T-helper 2 cell treated with Interferon-gamma antibody and Interleukin-4, amounts not matched to agents 100 ng/mL and 5 ng/mL, for 36 hours (primary cell): ENCODE data around the gene S100Z. TPM values are rescaled to one million over a fixed set of nuclear protein-coding genes. Genes with fewer than 3 reads are reported as not detected.

Source experiments
- intact Hi-C: fragments of 100-400 bp; cut with micrococcal nuclease; formaldehyde crosslinking; loops from one replicate; pipeline ENCODE4 v1.15.1; 2023
- total RNA-seq: library from RNA; stranded (reverse); gene quantifications from 2 replicates; pipeline ENCODE4 v1.2.3, GENCODE V29; 2022

The S100Z gene
- total RNA-seq, 1 donor from 2014 or later: 1.7 TPM

DNA sequence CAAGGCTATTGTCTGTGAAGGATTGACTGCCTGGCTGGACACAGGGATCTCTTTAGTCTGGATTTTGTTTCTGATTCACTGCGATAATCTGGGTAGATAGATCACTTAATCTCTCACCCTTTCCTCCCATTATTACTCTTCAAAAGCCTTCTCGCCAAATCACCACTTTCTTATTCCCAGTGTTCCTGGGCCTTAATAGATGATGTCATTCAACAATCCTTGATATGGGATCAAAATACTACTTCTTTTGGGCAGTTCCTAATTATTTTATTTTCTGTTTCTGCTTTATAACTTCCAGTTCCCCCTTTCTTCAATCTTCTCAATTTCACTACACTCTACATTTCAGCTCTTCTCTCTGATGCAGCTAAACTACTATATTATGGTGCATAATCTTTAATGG, 96.3 kb downstream of the S100Z start:
- intact Hi-C loops: no loop called here

DNA sequence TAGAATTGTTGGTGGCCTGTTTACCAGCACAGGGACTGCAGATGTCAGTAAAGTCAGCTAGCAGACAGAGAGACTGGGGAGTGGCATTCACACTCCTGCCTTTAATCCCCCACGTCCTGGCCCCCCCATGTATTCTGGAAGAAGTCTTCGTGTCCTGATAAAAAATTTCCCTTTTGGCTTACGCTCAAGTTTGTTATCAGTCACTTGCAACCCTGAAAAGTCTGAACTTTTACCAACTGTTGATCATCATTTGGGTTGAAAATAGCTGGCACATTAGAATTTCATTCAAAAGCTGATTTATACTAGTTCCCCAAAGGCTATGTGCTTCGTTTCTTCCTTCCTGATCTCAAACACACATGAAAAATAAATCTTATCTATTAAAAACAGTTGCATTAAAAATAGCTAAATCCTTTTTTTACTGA, 97.3 kb downstream of the S100Z start:
- intact Hi-C loops: no loop called here

DNA sequence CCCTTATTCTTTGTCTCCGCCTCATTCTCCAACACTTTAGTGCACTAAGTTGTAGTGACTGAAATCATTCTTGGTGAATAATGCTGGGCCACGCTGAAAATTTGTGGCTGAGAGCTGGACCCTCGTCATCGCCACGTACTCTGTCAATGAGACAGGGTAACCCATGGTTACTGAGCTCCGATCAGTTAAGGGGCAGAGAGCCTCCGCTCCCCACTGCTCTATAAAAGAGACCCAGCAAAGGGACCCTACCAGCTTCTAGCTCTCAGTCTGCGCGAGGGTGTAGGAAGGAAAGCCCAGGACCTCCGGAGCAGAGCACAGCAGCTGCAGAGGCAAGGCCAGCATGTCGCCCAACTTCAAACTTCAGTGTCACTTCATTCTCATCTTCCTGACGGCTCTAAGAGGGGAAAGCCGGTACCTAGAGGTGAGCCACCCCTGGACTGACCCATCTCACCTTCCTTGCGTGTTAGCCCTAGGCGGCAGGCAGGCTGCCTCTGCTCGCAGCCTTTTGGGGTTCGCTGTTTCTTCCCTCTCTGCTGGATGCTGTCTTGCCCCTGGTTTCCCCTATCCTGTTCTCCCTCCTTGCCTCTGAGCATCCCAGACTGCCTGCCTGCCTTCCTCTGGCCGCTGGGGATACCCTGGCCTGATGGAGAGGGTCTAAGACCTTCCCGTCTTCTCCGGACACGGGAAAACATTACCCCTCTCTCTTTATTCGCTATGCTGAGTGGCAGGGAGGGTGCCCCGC, 103.2 kb downstream of the S100Z start, which contains the start of gene CRHBP:
TSS of gene CRHBP (plus strand) at position 251 of the 742 bp plus-strand sequence. CDS start at position 341, 90 bp downstream.
- intact Hi-C loops: no loop called here

DNA sequence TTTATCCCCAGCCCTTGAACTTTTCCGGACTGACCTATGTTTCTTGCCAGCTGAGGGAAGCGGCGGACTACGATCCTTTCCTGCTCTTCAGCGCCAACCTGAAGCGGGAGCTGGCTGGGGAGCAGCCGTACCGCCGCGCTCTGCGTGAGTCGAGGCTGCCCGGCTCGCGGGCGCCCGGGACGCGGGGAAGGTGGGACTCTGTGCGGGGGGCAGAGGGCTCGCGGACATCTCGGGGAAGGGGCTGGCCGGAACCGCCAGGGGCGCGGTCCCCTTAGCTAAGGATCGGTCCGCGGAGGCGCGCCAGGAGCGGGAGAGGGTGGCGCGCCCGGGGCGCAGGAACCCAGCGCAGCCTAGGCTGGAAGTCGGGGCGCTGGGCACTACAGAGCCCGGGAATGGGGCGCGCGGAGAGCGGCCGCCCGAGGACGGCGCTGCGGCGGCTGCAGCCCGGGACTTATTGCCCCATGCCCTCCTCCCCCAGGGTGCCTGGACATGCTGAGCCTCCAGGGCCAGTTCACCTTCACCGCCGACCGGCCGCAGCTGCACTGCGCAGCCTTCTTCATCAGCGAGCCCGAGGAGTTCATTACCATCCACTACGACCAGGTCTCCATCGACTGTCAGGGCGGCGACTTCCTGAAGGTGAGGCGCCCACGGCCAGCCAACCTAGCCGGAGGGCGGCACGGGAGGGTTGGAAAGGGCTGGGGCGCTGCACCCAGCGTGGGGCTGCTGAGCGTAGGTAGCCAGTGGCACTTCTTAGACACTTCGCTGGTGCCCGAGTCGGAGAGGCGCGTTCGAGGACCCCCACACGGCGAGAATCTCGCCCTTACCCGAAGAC, 104.0 kb downstream of the S100Z start:
- intact Hi-C loops: no loop called here

DNA sequence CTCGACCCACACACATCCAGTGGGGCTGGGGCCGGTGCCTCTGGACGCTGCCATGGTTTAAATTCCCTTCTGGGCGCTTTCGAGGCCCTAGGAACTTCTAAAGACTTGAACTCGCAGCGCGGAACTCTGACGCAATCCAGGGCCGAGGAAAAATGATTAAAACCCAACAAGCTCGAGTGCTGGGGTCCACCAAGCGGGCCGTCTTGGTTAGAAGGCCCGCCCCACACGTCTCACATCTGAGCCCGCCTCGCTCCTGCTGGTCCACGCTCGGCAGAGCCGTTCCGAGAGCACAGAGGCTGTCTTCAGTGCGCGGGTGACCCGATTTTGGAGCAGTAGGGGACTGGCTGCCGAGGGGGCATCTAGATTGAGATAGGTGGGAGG, 104.6 kb downstream of the S100Z start:
- intact Hi-C loops: no loop called here

DNA sequence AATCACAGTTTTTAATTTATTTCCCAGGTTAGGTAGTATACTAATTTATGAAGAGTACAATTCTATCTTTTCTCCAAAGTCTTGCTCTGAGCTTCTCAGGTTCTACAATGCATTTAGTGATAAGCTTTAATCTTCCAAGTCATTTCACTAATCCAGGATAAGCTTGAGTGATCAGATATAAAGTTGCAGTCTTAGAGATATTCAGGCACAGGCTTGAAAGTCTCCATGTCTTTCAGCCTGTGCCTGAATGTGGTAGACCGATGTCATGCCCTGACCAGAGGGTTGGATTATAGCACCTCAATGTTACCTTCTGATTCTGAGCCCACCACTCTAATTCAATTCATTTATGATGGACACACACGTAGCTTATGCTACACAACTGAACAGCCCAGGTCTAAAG, 106.2 kb downstream of the S100Z start:
- intact Hi-C loops: no loop called here

DNA sequence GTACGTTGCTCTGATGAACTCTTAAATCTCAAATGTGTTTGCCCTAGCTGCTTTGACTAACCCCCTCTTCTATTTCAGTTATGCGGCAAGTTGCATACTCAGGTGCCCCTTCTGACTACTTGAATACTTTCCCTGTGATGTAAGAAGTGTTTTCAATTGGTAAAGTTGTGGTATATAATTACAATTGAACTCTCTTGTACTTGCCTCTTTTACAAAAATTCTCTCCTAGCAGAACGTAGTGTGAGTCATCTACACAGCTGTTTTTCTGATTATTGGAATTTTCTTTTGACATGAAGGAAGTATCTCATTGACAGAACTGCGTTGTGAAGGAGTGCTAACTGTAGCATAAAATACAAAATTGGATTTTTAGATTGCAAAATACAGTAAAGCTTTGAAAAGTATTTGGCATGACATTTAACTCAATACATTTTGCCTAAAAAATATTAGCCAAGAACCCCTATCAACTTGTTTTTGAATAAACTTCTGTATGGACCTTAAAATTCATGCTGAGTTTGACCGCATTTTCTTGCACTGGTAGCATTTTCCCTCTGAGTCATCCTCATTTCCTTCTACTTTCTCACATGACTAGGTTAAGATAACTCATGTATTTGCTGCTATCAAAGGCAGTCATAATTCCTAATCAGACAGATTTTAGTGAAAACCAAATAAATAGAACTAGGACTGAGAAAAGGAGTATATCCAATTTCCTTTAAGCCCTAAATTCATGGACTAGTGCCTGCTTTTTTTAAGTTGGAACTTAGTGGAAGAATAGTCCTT, 109.4 kb downstream of the S100Z start:
- intact Hi-C loops: no loop called here

DNA sequence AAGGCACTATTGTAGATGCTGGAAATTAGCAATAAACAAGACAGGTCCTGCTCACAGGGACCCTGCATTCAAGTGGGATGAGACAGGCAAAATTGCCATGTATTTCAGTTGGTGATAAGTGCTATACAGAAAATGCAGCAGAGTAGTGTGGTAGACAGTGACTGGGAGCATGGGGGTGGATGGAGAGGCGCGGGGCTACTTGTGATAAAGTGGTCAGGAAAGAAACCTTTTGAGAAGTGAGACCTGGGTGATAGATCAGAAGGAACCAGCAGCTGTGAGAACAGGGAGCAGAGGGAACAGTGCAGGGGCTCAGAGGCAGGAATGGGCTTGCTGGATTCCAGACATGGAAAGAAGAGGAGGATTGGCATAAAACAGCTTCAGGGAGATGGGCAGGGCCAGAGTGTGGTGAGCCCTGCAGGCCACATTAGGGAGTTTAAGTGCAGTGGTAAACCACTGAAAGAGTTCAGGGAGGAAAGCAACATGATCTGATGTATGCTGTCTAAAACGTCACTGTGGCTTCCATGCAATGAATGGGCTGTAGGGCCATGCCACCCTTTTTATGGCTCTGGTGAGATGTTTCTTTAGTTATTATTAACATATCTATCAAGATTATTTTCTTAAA, 110.3 kb downstream of the S100Z start:
- intact Hi-C loops: no loop called here

DNA sequence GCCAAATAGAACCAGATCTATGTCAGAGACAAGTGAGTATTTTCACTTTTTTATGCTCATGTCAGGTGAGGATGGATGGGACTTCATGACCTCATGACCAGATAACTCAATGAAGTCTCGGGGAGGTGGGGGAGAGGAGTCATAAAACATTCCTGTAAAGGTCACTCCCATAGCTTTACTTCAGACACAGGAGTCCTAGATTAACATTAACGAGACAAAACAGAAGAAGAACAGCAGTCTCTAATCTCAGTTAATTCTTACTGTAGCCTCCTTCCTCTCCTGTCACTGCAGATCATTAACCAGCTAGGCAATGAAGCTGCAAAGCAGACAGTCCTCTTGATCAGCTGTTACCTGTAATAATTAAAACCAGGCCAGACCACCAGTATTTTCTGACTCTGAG, 114.2 kb downstream of the S100Z start:
- intact Hi-C loops: no loop called here

Other genes with a start within 250 kb of the S100Z start
- not detected in 2 replicates for gene F2RL2, start 226.6 kb upstream of the S100Z start, total RNA-seq
- gene F2R, start 133.9 kb upstream of the S100Z start, total RNA-seq: 4.3 TPM in 2 replicates
- 0.07 and 0.25 TPM in 2 replicates for gene F2RL1, start 31.0 kb upstream of the S100Z start, total RNA-seq
- 0.11 TPM in 1 of 2 replicates, not detected in the other for gene CRHBP, start 103.0 kb downstream of the S100Z start, total RNA-seq
- gene AGGF1, start 180.4 kb downstream of the S100Z start, total RNA-seq: 23.7 and 26.1 TPM in 2 replicates
- 0.59 and 0.80 TPM in 2 replicates for gene ZBED3, start 237.3 kb downstream of the S100Z start, total RNA-seq